GM21717 (cell line): ENCODE data around the gene MIEF1.

Source experiments
- ATAC-seq: cut with Tn5 transposase; IDR thresholded peaks from one replicate; pipeline ENCODE4 v1.9.1; 2021; ENCODE audit warnings: mild to moderate bottlenecking, moderate library complexity; ENCODE audit not compliant: unreplicated experiment

The MIEF1 gene

GRCh38 chr22:39554151-39554550 is 52.1 kb downstream of the MIEF1 start:
- ATAC-seq: no peak

- ATAC-seq: no peak
These were observed 55.1 kb downstream of the MIEF1 start for GRCh38 chr22:39556970-39557841.

GRCh38 chr22:39558254-39558727 is 56.2 kb downstream of the MIEF1 start:
- no peak for ATAC-seq

- ATAC-seq: no peak
These were observed 56.9 kb downstream of the MIEF1 start for GRCh38 chr22:39558950-39559349.

- ATAC-seq: no peak
These were observed 57.5 kb downstream of the MIEF1 start for GRCh38 chr22:39559456-39560105.

- no peak for ATAC-seq
These were observed 58.0 kb downstream of the MIEF1 start for GRCh38 chr22:39560127-39560526.

GRCh38 chr22:39562839-39563489 is 60.9 kb downstream of the MIEF1 start:
- no peak for ATAC-seq

- ATAC-seq: no peak
These were observed 61.7 kb downstream of the MIEF1 start for GRCh38 chr22:39563571-39564428.

- no peak for ATAC-seq
These were observed 63.4 kb downstream of the MIEF1 start for GRCh38 chr22:39565414-39565944.

GRCh38 chr22:39567135-39567946 is 65.3 kb downstream of the MIEF1 start:
- ATAC-seq: no peak
